ENCODE measurements around the gene CAMTA1. TPM values are rescaled to one million over a fixed set of nuclear protein-coding genes. Genes with fewer than 3 reads are reported as not detected.
A peak's percentile ranks its signal among the peaks of the same experiment; 100 is the strongest.
"Not testable (repeated sequence)": the region's sequence is repeated elsewhere in the genome, so short reads cannot be mapped to it uniquely, and the experiment has no call there.

The CAMTA1 gene, protein sequence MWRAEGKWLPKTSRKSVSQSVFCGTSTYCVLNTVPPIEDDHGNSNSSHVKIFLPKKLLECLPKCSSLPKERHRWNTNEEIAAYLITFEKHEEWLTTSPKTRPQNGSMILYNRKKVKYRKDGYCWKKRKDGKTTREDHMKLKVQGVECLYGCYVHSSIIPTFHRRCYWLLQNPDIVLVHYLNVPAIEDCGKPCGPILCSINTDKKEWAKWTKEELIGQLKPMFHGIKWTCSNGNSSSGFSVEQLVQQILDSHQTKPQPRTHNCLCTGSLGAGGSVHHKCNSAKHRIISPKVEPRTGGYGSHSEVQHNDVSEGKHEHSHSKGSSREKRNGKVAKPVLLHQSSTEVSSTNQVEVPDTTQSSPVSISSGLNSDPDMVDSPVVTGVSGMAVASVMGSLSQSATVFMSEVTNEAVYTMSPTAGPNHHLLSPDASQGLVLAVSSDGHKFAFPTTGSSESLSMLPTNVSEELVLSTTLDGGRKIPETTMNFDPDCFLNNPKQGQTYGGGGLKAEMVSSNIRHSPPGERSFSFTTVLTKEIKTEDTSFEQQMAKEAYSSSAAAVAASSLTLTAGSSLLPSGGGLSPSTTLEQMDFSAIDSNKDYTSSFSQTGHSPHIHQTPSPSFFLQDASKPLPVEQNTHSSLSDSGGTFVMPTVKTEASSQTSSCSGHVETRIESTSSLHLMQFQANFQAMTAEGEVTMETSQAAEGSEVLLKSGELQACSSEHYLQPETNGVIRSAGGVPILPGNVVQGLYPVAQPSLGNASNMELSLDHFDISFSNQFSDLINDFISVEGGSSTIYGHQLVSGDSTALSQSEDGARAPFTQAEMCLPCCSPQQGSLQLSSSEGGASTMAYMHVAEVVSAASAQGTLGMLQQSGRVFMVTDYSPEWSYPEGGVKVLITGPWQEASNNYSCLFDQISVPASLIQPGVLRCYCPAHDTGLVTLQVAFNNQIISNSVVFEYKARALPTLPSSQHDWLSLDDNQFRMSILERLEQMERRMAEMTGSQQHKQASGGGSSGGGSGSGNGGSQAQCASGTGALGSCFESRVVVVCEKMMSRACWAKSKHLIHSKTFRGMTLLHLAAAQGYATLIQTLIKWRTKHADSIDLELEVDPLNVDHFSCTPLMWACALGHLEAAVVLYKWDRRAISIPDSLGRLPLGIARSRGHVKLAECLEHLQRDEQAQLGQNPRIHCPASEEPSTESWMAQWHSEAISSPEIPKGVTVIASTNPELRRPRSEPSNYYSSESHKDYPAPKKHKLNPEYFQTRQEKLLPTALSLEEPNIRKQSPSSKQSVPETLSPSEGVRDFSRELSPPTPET (N-terminal part only)
- total RNA-seq (10 to 100 TPM; 55.3 to 69.5 TPM), total RNA-seq (45.5 to 53.6 reads per million in 2 donors)

DNA sequence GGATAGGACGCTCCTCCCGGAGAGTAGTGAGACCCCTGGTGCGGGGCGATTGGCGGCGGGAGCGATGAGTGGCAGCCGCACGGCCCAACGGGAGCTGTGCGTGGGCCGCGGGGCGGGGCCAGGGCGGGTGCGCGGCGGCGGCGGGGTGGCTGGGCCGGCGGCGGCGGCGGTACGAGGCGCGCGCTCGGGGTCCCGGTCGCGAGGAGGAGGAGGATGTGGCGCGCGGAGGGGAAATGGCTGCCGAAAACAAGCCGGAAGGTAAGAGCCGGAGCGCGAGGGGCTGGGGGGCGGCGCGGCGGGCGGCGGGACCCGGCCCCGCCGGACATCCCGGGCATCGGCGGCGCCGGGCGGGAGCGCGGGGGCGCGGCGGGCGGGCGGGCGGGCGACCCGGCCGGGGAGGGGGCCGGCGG lies at the start of gene CAMTA1:
CAMTA1 (plus strand) TSS at position 137 of the 410 bp plus-strand sequence; CDS start at position 214, 77 bp downstream.
- H3K36me3 Mint-ChIP-seq (ENCODE audit: low read depth), result peaks cover 3% of the 10 kb centered on the region

DNA sequence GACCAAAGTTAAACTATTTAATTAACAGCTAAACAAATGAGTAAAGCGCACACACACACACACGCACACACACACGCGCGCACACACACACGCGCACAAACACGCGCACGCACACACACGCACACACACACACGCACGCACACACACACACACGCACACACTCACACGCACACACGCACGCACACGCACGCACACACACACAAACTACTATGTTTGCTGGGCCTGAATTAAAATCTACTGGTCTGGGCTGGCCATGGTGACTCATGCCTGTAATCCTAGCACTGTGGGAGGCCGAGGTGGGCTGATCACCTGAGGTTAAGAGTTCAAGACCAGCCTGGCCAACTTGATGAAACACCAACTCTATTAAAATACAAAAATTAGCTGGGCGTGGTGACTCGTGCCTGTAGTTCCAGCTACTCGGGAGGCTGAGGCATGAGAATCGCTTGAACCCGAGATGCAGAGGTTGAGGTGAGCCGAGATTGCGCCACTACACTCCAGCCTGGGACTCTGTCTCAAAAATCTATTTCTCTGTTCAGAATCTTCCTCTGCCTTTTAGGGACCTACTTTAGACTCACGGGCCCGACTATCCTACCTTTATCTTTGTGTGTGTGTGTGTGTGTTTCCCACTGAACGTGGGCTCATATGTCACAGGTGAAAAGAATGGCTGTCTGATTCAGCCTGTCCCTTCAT lies 46.1 kb upstream of the CAMTA1 start:
- ATAC-seq, result no peak
- Mint-ChIP-seq H3K27me3 (peaks cover 13% of the 10 kb centered on the region), H3K27ac (no peak overlapping the region), H3K4me3 (peak overlapping the region; percentile 28), H3K36me3 (ENCODE audit: low read depth) (no peaks in the 10 kb centered on the region), H3K4me1 (peaks cover 19% of the 10 kb centered on the region)
- DNase-seq, result no peak
- no peaks in the 10 kb centered on the region for H3K9me3 ChIP-seq (ENCODE audit: control insufficient read depth, low read length, poor library complexity, severe bottlenecking)

More for the DNA sequence above, at the start of gene CAMTA1:
- peak; percentile 85 for ATAC-seq
- H3K27me3 Mint-ChIP-seq, result no peaks in the 10 kb centered on the region
- H3K4me3 Mint-ChIP-seq, result peak within 1 kb of the TSS; percentile 100
- H3K4me1 Mint-ChIP-seq, result peaks cover 42% of the 10 kb centered on the region
- H3K9me3 ChIP-seq (ENCODE audit: control insufficient read depth, low read length, poor library complexity, severe bottlenecking), result no peaks in the 10 kb centered on the region
- DNase-seq, result peak in 1 of 3 donors; percentile 97
- peak within 1 kb of the TSS; percentile 98 for H3K27ac Mint-ChIP-seq

DNA sequence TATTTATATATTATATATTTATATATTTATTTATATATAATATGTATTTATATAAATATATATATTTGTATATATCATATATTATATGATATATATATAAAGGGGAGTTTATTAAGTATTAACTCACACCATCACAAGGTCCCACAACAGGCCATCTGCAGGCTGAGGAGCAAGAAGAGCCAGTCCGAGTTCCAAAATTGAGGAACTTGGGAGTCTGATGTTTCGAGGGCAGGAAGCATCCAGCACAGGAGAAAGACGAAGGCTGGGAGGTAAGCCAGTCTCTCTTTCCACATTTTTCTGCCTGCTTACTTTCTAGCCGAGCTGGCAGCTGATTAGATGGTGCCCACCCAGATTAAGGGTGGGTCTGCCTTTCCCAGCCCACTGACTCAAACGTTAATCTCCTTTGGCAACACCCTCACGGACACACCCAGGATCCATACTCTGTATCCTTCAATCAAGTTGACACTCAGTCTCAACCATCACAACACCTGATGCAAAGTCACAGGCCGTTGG lies 42.5 kb upstream of the CAMTA1 start:
- not testable (repeated sequence) for H3K36me3 Mint-ChIP-seq (ENCODE audit: low read depth); H3K4me3 Mint-ChIP-seq; ATAC-seq; H3K4me1 Mint-ChIP-seq; H3K27ac Mint-ChIP-seq; H3K9me3 ChIP-seq (ENCODE audit: control insufficient read depth, low read length, poor library complexity, severe bottlenecking); DNase-seq
- peaks cover 22% of the 10 kb centered on the region for H3K27me3 Mint-ChIP-seq

DNA sequence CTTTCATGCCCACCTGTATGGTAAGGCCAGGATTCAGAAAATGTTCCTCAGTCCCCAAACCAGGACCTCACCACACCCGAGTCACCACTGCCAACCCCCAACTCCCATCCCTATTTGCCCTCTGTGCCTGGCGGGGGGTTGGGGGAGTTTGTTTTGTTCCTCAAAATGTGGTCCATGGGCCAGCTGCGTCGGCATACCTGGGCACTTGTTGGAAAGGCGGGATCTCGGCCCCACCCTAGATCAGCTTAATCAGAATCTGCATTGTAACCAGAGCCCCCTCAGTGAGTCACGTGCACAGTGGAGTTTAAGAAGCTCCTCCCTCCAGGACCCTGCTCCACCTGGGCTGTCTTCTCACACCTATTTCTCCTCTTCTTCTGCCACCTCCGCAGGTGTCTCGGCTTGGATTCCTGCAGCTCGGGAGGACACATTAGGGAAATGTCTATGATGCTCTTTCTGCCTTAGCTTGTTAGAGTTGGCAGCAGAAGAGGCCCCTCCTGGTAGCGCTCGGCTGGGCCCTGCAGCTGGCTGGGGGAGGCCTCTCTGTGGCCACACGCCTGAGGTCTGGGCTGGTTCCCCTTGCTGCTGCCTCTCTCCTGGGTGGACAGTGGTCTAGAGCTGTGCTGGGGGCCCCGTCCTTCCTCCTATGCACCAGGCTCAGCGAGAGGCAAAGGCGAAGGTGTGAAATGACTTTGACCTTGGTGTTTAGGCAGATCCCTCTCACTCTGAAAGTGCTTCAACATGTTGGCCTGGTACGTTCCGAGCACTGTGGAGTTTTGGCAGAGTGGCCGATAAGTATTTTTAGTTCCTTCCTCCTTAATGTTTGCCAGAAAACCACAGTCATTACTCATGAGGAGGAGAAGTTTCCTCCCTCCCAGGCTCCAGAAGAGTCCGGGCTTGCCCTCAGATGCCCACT lies 41.8 kb upstream of the CAMTA1 start:
- Mint-ChIP-seq H3K27ac (peak overlapping the region; percentile 60), H3K4me3 (no peak overlapping the region), H3K4me1 (peaks cover 12% of the 10 kb centered on the region), H3K36me3 (ENCODE audit: low read depth) (no peaks in the 10 kb centered on the region), H3K27me3 (peaks cover 26% of the 10 kb centered on the region)
- DNase-seq (no peak), ATAC-seq (peak; percentile 30)
- H3K9me3 ChIP-seq (ENCODE audit: control insufficient read depth, low read length, poor library complexity, severe bottlenecking), result no peaks in the 10 kb centered on the region

DNA sequence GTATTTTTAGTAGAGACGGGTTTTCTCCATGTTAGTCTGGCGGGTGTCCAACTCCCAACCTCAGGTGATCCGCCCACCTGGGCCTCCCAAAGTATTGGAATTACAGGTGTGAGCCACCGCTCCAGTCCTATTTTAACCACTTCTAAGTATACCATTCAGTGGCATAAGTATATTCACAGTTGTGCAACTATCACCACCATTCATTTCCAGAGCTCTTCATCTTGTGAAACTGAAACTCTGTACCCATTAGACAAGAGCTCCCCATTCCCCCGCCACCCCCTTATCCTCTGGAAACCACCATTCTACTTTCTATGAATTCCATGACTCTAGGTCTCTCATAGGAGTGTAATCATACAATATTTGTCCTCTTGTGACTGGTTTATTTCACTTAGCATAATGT lies 40.2 kb upstream of the CAMTA1 start:
- no peaks in the 10 kb centered on the region for H3K9me3 ChIP-seq (ENCODE audit: control insufficient read depth, low read length, poor library complexity, severe bottlenecking)
- ATAC-seq (no peak), DNase-seq (no peak)
- Mint-ChIP-seq H3K36me3 (ENCODE audit: low read depth) (no peaks in the 10 kb centered on the region), H3K4me3 (no peak overlapping the region), H3K27me3 (peaks cover 34% of the 10 kb centered on the region), H3K4me1 (peaks cover 12% of the 10 kb centered on the region), H3K27ac (no peak overlapping the region)

DNA sequence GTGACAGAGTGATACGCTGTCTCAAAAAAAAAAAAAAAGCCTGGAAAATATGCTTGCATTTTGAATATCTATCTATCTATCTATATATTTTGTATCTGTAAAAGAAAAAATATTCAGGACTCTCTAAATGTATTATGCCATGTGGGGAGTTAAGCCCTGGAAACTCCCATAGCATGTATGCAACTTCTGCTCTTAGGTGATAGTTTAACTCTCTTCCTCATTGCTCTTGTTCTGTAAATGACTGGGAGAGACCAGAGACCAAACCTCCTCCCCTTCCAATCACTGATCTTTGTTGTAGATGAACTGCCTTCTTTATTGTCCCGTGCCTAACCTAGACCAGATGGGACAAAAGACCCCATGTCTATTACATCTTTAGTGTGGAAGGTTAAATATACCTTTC lies 37.6 kb upstream of the CAMTA1 start:
- ATAC-seq (no peak), DNase-seq (no peak)
- Mint-ChIP-seq H3K4me1 (peaks cover 12% of the 10 kb centered on the region), H3K36me3 (ENCODE audit: low read depth) (no peaks in the 10 kb centered on the region), H3K27me3 (peaks cover 55% of the 10 kb centered on the region), H3K4me3 (no peak overlapping the region), H3K27ac (peak overlapping the region; percentile 0)
- H3K9me3 ChIP-seq (ENCODE audit: control insufficient read depth, low read length, poor library complexity, severe bottlenecking), result no peaks in the 10 kb centered on the region

DNA sequence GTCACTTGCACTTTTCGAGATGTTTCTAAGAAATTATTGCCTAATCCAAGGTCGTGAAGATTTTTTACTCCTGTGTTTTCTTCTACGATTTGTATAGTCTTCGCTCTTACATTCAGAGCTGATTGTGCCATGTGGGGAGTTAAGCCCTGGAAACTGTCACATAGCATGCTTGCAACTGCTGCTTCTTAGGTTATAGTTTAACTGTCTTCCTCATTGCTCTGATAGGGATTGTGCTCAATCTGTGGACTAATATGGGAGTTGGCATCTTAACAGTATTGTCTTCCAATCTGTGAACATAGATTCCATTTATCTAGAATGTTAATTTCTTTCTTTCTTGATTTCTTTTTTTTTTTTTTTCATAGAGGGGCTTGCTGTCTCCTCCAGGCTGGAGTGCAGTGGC lies 34.8 kb upstream of the CAMTA1 start:
- Mint-ChIP-seq H3K4me3 (no peak overlapping the region), H3K27me3 (peaks cover 67% of the 10 kb centered on the region), H3K27ac (no peak overlapping the region), H3K4me1 (peaks cover 3% of the 10 kb centered on the region), H3K36me3 (ENCODE audit: low read depth) (peaks cover 3% of the 10 kb centered on the region)
- no peaks in the 10 kb centered on the region for H3K9me3 ChIP-seq (ENCODE audit: control insufficient read depth, low read length, poor library complexity, severe bottlenecking)
- DNase-seq, result no peak
- ATAC-seq, result no peak

DNA sequence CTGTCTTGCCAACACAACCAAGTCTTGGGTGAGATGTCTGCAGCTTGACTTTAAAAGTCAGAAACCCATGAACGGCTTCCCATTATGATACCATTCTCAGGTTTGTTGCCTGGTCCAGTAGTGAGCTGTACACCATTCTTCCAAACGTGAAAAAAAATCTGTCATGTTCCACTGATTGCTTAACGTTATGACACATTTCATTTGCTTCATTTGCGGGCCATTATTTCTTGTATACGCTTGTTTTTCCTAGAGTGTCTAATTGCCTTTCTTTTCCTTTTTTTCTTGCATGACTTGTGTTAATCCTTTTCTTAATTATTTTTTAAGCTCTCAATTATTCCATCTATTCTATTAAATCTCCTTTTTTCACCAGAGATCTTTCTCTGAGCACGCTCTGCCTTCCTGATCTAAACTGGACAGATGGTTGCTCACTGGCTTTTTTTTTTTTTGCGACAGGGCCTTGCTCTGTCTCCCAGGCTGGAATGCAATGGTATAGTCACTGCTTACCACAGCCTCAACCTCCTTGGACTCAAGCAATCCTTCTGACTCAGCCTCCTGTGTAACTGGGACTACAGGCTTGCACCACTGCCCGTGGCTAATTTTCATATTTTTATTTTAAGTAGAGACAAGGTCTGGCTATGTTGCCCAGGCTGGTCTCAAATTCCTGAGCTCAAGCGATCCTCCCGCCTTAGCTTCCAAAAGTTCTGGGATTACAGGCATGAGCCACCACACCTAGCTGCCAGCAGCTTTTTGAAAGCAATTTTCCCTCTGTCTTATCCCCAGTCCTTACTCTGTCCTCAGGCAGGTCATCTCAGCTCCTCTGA lies 31.7 kb upstream of the CAMTA1 start:
- DNase-seq, result no peak
- Mint-ChIP-seq H3K36me3 (ENCODE audit: low read depth) (peaks cover 3% of the 10 kb centered on the region), H3K4me3 (no peak overlapping the region), H3K27ac (no peak overlapping the region), H3K27me3 (peaks cover 59% of the 10 kb centered on the region), H3K4me1 (no peaks in the 10 kb centered on the region)
- no peak for ATAC-seq
- no peaks in the 10 kb centered on the region for H3K9me3 ChIP-seq (ENCODE audit: control insufficient read depth, low read length, poor library complexity, severe bottlenecking)

DNA sequence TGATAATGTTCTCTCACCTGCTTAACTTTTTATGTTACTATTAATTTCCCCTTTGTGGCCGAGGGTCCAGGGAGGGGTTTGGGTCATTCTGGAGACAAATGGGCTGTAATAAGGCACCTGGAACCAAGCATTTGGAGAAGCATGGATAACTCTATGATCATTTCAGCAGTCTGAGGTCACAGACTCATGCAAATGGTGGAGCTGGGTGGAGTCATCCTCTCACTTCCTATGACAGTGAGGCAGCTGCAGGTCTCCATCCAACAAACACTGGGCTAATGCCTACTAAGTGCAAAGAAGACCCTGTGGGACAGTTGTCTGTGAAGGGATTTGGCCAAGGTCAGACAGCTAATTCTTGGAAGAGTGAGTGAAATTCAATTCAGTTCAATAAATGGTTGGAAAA lies 28.8 kb upstream of the CAMTA1 start:
- no peak for DNase-seq
- H3K9me3 ChIP-seq (ENCODE audit: control insufficient read depth, low read length, poor library complexity, severe bottlenecking), result no peaks in the 10 kb centered on the region
- no peak for ATAC-seq
- H3K4me1 Mint-ChIP-seq, result no peaks in the 10 kb centered on the region
- H3K36me3 Mint-ChIP-seq (ENCODE audit: low read depth), result peaks cover 3% of the 10 kb centered on the region
- peaks cover 49% of the 10 kb centered on the region for H3K27me3 Mint-ChIP-seq
- no peak overlapping the region for H3K27ac Mint-ChIP-seq
- H3K4me3 Mint-ChIP-seq, result no peak overlapping the region

DNA sequence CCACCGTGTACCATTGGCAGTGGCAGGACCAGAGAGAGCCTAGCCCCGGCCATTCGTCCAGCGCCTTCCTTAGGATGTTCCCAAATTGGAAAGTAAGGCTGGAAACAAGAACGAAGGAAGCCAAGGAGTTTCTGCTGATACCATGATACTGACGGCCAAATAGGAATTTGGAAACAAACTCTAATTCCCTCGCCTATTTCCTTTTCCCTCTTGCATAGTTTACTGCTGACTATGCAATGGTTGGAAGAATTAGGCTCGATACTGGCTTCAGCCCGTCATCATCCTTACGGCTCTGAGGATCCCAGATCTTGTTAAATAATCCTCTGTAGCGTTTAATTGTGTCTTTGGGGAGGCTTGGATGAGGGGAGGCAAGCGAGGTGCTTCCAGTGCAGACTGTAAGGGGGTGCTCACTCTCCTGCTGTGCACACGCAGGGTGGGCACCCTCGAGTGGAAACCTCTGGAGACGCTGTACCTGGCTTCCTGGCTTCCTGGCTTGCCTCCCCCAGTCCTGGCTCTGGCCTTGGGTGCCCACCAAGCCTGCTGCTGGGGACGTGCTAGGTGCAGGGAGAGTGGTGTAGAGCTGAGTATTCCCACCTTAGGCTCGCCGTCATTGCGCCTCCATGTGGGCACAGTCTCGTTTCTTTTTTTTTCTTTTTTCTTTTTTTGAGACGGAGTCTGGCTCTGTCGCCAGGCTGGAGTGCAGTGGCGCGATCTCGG lies 27.4 kb upstream of the CAMTA1 start:
- Mint-ChIP-seq H3K4me1 (no peaks in the 10 kb centered on the region), H3K4me3 (no peak overlapping the region), H3K36me3 (ENCODE audit: low read depth) (peaks cover 3% of the 10 kb centered on the region), H3K27me3 (peaks cover 43% of the 10 kb centered on the region), H3K27ac (no peak overlapping the region)
- no peaks in the 10 kb centered on the region for H3K9me3 ChIP-seq (ENCODE audit: control insufficient read depth, low read length, poor library complexity, severe bottlenecking)
- no peak for ATAC-seq
- DNase-seq, result no peak
